Measurements from ENCODE around the gene PARVA. TPM values are rescaled to one million over a fixed set of nuclear protein-coding genes. Genes with fewer than 3 reads are reported as not detected.

PARVA gene
- polyA plus RNA-seq, 1 experiment, result 142 TPM

DNA sequence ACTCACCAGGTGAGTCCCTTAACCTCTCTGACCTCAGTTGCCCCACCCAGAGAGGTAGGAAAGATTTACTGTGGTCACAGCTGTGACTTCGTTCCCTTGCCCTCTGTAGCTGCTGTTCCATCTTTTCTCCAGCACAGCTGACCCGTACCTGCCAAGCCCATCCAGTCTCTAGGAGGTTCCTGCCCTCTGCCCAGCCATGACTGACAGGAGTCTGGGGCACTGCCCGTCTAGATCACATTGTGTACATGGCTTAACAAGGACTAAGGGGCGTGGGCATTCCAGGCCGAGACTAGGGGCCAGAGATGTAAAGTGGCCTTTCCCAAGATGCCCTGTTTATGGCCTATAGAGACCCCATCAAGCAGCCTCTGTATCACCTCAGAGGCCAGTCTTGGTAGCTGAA is 132.0 kb downstream of the PARVA start:
- H3K9me3 ChIP-seq (ENCODE audit: control insufficient read depth, insufficient read depth, low read length), result no peaks in the 10 kb centered on the region
- ChIA-PET CTCF (interaction anchor here (0.6 kb wide), 1 partner anchor 293 kb away, joined by 4 read pairs; no protein-coding TSS in a partner anchor), POLR2A (no interaction called here)
- H3K27me3 ChIP-seq (ENCODE audit: control insufficient read depth, insufficient read depth, low read length), result no peaks in the 10 kb centered on the region
- H3K4me3 ChIP-seq (ENCODE audit: low read depth, low read length), result no peak overlapping the region
- no peak for TF ChIP-seq CTCF (IDR thresholded peaks at IDR 0.05; ENCODE audit: low read depth, low read length)
- DNase-seq (ENCODE audit: low read depth, low spot score), result no peak
- no peak overlapping the region for H3K27ac ChIP-seq (ENCODE audit: low read depth, low read length)

DNA sequence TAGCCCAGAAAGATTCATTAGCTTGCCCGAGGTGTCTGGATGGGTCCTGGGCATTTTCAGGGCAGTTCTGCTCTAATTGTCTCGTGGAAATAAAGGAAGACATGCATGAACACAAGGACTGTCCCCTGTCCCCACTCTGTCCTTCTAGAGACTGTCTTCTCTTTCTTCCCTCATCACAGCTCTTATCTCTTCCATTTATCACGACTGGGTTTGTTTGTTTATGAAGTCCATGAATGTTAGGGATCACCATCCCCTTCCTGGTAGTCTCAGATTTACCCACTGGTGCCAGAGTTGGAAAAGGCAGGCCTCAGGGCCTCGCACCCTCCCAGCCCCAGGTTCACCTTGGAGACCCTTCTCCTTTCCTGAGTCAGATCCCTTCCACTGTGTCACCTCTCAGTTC is 134.8 kb downstream of the PARVA start:
- ChIA-PET POLR2A (no interaction called here), CTCF (no interaction called here)
- TF ChIP-seq CTCF (IDR thresholded peaks at IDR 0.05; ENCODE audit: low read depth, low read length), result no peak
- no peaks in the 10 kb centered on the region for H3K9me3 ChIP-seq (ENCODE audit: control insufficient read depth, insufficient read depth, low read length)
- no peak for DNase-seq (ENCODE audit: low read depth, low spot score)
- no peak overlapping the region for H3K4me3 ChIP-seq (ENCODE audit: low read depth, low read length)
- no peak overlapping the region for H3K27ac ChIP-seq (ENCODE audit: low read depth, low read length)
- no peaks in the 10 kb centered on the region for H3K27me3 ChIP-seq (ENCODE audit: control insufficient read depth, insufficient read depth, low read length)

- no peak overlapping the region for H3K4me3 ChIP-seq (ENCODE audit: low read depth, low read length)
- no peak for TF ChIP-seq CTCF (IDR thresholded peaks at IDR 0.05; ENCODE audit: low read depth, low read length)
- no peaks in the 10 kb centered on the region for H3K27me3 ChIP-seq (ENCODE audit: control insufficient read depth, insufficient read depth, low read length)
- ChIA-PET POLR2A (interaction anchor here (0.6 kb wide), 1 partner anchor 24 kb away, joined by 3 read pairs; no protein-coding TSS in a partner anchor), CTCF (no interaction called here)
- H3K27ac ChIP-seq (ENCODE audit: low read depth, low read length), result no peak overlapping the region
- no peaks in the 10 kb centered on the region for H3K9me3 ChIP-seq (ENCODE audit: control insufficient read depth, insufficient read depth, low read length)
- DNase-seq (ENCODE audit: low read depth, low spot score), result no peak
Measured at GRCh38 chr11:12512826-12513395, 135.5 kb downstream of the PARVA start.

- no peak overlapping the region for H3K27ac ChIP-seq (ENCODE audit: low read depth, low read length)
- H3K27me3 ChIP-seq (ENCODE audit: control insufficient read depth, insufficient read depth, low read length), result no peaks in the 10 kb centered on the region
- ChIA-PET POLR2A (interaction anchor here (0.9 kb wide), 1 partner anchor 10 kb away, joined by 7 read pairs; no protein-coding TSS in a partner anchor), CTCF (interaction anchor here (1.0 kb wide), 1 partner anchor 372 kb away, joined by 3 read pairs; no protein-coding TSS in a partner anchor)
- no peak for TF ChIP-seq CTCF (IDR thresholded peaks at IDR 0.05; ENCODE audit: low read depth, low read length)
- no peak overlapping the region for H3K4me3 ChIP-seq (ENCODE audit: low read depth, low read length)
- H3K9me3 ChIP-seq (ENCODE audit: control insufficient read depth, insufficient read depth, low read length), result no peaks in the 10 kb centered on the region
- DNase-seq (ENCODE audit: low read depth, low spot score), result no peak
Measured at GRCh38 chr11:12516387-12517105, 139.2 kb downstream of the PARVA start.

GRCh38 chr11:12517306-12517705 is 139.9 kb downstream of the PARVA start:
- POLR2A ChIA-PET, result no interaction called here
- Histone ChIP-seq H3K4me3 (ENCODE audit: low read depth, low read length) (no peak overlapping the region), H3K27ac (ENCODE audit: low read depth, low read length) (no peak overlapping the region), H3K9me3 (ENCODE audit: control insufficient read depth, insufficient read depth, low read length) (no peaks in the 10 kb centered on the region), H3K27me3 (ENCODE audit: control insufficient read depth, insufficient read depth, low read length) (no peaks in the 10 kb centered on the region)
- CTCF ChIA-PET, result no interaction called here
- no peak for TF ChIP-seq CTCF (IDR thresholded peaks at IDR 0.05; ENCODE audit: low read depth, low read length)
- DNase-seq (ENCODE audit: low read depth, low spot score), result no peak
